Heart left ventricle (tissue), 13 donors: Measurements from ENCODE around the gene FUT4.

Experiments used
- POLR2A ChIP-seq, 2 donors: fragments of 450-650 bp; IDR thresholded peaks; one replicate each; pipeline ENCODE4 v1.6.1; 2017; ENCODE audit warnings: antibody characterized with exemption in 2 of 2, mild to moderate bottlenecking in 2 of 2, moderate library complexity in 2 of 2
- TF ChIP-seq, protein P1 (sequence below), 12 donors: fragments of 200-600 bp; sonication (generic) in 4 of 12; IDR thresholded peaks; one replicate each; pipeline versions ENCODE4 v1.5.0 to v1.8.0; 2018 to 2022; ENCODE audit warnings: antibody characterized with exemption in 12 of 12, mild to moderate bottlenecking in 5 of 12
- donor health status: ischemic (EF 13 %, LVEDD 7.1; RV severe dilation, severe dysfunction).
- donor health status: DM: no; HTN: yes; CAD: no.
- donor health status: DM: no; HTN: no; CAD: no.
- donor health status: ischemic (EF 25% LVEDD 6.9; RV normal size, moderate dysfunction).
- donor health status: ischemic (EF 25% LVEDD 5.7; RV mildly dilated, moderate dysfunction).
- donor health status: ischemic (EF 35%, LVEDD 5.7; RV mildly dilated, moderate dysfunction).
- donor health status: nonischemic (EF 11% LVEDD 7.7; RV severe dilation, severe dysfunction).
- donor health status: DM: yes; HTN: yes; CAD: no.
- donor health status: PGD.
- donor health status: ischemic (EF 29% LVEDD 5.4; RV normal size, mild dysfunction).
- donor health status: nonischemic (EF 23%, LVEDD 6.1; RV moderate dilation, normal function).

DNA sequence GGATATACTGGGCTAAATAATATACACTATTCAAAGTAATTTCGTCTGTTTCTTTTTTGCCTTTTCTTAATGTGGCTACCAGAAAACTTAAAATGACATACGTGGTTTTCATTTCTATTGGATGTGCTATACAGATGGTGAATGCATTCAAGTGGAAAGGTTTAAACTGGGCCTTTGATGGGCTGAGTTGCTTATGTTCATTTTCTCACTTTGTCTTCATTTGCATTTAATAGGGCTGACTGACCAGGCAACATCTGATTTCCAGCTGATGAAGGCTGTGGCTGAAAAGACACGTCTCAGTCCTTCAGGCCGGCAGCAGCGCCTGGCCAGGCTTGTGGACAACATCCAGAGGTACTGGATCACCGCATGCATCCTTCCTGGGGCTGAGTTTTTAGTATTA lies 51.4 kb downstream of the FUT4 start:
- TF ChIP-seq POLR2A (IDR thresholded peaks at IDR 0.05), result no peak
- TF ChIP-seq, protein P1, sequence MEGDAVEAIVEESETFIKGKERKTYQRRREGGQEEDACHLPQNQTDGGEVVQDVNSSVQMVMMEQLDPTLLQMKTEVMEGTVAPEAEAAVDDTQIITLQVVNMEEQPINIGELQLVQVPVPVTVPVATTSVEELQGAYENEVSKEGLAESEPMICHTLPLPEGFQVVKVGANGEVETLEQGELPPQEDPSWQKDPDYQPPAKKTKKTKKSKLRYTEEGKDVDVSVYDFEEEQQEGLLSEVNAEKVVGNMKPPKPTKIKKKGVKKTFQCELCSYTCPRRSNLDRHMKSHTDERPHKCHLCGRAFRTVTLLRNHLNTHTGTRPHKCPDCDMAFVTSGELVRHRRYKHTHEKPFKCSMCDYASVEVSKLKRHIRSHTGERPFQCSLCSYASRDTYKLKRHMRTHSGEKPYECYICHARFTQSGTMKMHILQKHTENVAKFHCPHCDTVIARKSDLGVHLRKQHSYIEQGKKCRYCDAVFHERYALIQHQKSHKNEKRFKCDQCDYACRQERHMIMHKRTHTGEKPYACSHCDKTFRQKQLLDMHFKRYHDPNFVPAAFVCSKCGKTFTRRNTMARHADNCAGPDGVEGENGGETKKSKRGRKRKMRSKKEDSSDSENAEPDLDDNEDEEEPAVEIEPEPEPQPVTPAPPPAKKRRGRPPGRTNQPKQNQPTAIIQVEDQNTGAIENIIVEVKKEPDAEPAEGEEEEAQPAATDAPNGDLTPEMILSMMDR (IDR thresholded peaks at IDR 0.05), result no peak
